Measurements from ENCODE around the gene TBC1D2B. TPM values are rescaled to one million over a fixed set of nuclear protein-coding genes. Genes with fewer than 3 reads are reported as not detected.
"Not testable (repeated sequence)": the region's sequence is repeated elsewhere in the genome, so short reads cannot be mapped to it uniquely, and the experiment has no call there.

Gene TBC1D2B
- total RNA-seq, 1 donor from 2014 or later = 69.3 TPM

DNA sequence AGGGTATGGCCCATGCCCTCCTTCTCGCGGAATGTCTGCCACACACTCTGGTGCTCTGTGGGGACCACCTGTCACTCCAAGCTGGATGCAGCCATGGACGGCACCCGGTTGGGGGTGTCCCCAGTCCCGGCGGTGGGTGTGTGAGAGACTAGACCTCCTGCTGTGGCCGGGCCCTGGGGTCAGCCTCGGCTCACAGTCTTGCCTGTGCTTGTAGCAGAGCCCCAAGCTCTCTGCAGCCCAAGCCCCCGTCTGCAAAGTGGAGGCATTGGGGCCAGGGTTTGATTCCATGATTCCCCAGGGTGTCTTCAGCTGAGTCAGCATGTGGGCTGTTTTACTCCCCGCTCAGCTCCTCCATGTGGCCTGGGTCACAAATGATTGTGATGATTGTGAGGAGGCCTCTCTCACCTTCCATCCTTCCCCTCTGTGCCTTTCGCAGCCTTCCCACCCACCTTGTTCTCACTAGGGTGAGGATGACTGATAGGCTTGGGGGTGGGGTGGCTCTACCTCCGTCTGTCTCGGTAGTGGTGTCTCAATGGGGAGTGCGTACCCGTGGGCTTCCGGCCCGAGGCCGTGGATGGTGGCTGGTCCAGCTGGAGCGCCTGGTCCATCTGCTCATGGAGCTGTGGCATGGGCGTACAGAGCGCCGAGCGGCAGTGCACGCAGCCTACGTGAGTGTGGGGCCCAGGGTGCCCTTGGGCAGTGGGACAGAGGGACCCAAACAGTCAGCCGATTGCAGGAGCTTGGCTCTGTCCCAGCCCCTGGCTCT lies 100.6 kb downstream of the TBC1D2B start:
- DNase-seq (ENCODE audit: extremely low spot score, unreplicated experiment) = peak; percentile 85
- not testable (repeated sequence) for H3K36me3 Mint-ChIP-seq (ENCODE audit: unreplicated experiment); H3K27ac Mint-ChIP-seq (ENCODE audit: unreplicated experiment); H3K9me3 Mint-ChIP-seq (ENCODE audit: unreplicated experiment); H3K27me3 Mint-ChIP-seq (ENCODE audit: unreplicated experiment); H3K4me3 Mint-ChIP-seq (ENCODE audit: unreplicated experiment)
- H3K4me1 Mint-ChIP-seq (ENCODE audit: unreplicated experiment) = peaks cover 17% of the 10 kb centered on the region

DNA sequence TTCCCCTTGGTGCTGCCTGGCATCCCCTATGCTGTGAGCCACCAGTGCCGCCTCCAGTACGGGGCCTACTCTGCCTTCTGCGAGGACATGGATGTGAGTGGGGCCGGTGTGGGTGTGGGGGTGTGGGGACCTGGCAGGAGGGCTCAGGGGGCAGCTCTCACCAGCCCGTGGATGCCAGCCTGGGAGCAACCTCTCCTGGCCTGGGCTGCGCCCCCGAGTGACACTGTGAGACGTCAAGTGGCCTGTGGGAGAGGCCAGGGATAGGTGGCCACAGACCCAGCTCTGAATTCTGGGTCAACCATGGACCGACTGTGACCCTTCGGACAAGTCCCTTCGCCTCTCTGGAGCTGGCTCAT lies 101.4 kb downstream of the TBC1D2B start:
- DNase-seq (ENCODE audit: extremely low spot score, unreplicated experiment); H3K27me3 Mint-ChIP-seq (ENCODE audit: unreplicated experiment); H3K27ac Mint-ChIP-seq (ENCODE audit: unreplicated experiment); H3K36me3 Mint-ChIP-seq (ENCODE audit: unreplicated experiment); H3K4me3 Mint-ChIP-seq (ENCODE audit: unreplicated experiment); H3K9me3 Mint-ChIP-seq (ENCODE audit: unreplicated experiment): not testable (repeated sequence)
- peaks cover 22% of the 10 kb centered on the region for H3K4me1 Mint-ChIP-seq (ENCODE audit: unreplicated experiment)

DNA sequence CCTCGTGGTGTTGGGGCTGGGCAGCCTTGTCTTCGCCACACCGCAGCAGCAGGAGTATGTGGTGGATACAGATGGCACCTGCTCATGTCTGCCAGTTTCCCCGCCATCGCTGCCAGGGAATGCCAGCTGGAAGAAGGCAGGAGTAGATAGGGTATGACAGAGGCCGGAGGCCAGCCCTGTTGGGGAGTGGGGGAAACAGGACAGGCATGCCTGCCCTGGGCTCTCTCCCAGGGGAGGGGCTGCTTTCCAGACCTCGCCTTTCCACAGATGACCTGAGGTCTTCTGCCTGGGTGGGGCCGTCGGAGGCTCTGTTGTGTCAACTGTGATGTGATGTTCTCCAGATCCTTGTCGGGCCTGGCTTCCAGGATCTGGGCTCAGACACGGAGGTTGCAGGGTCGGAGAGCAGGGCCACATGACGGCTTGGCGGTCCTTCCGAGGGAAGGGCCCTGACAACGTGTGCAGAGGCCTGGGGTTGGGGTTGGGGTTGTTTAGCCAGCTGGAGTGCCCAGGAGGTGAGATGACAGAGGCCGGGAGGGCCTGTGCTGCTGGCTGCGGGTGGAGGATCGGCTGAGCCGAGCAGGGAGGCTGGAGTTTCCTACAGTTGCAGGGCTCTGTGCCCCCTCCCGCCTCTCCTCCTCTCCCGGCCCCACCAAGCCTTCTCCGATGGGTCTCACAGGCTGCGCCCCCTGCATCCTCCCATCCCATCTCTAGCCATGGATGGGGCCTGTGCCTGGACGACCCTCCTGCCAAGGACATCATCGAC lies 102.0 kb downstream of the TBC1D2B start:
- H3K36me3 Mint-ChIP-seq (ENCODE audit: unreplicated experiment) = no peaks in the 10 kb centered on the region
- TF ChIP-seq, protein P1, sequence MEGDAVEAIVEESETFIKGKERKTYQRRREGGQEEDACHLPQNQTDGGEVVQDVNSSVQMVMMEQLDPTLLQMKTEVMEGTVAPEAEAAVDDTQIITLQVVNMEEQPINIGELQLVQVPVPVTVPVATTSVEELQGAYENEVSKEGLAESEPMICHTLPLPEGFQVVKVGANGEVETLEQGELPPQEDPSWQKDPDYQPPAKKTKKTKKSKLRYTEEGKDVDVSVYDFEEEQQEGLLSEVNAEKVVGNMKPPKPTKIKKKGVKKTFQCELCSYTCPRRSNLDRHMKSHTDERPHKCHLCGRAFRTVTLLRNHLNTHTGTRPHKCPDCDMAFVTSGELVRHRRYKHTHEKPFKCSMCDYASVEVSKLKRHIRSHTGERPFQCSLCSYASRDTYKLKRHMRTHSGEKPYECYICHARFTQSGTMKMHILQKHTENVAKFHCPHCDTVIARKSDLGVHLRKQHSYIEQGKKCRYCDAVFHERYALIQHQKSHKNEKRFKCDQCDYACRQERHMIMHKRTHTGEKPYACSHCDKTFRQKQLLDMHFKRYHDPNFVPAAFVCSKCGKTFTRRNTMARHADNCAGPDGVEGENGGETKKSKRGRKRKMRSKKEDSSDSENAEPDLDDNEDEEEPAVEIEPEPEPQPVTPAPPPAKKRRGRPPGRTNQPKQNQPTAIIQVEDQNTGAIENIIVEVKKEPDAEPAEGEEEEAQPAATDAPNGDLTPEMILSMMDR (IDR thresholded peaks at IDR 0.05) = no peak
- no peak overlapping the region for H3K27ac Mint-ChIP-seq (ENCODE audit: unreplicated experiment)
- peaks cover 22% of the 10 kb centered on the region for H3K4me1 Mint-ChIP-seq (ENCODE audit: unreplicated experiment)
- no peak for DNase-seq (ENCODE audit: extremely low spot score, unreplicated experiment)
- H3K27me3 Mint-ChIP-seq (ENCODE audit: unreplicated experiment) = no peaks in the 10 kb centered on the region
- no peak overlapping the region for H3K4me3 Mint-ChIP-seq (ENCODE audit: unreplicated experiment)
- no peaks in the 10 kb centered on the region for H3K9me3 Mint-ChIP-seq (ENCODE audit: unreplicated experiment)

DNA sequence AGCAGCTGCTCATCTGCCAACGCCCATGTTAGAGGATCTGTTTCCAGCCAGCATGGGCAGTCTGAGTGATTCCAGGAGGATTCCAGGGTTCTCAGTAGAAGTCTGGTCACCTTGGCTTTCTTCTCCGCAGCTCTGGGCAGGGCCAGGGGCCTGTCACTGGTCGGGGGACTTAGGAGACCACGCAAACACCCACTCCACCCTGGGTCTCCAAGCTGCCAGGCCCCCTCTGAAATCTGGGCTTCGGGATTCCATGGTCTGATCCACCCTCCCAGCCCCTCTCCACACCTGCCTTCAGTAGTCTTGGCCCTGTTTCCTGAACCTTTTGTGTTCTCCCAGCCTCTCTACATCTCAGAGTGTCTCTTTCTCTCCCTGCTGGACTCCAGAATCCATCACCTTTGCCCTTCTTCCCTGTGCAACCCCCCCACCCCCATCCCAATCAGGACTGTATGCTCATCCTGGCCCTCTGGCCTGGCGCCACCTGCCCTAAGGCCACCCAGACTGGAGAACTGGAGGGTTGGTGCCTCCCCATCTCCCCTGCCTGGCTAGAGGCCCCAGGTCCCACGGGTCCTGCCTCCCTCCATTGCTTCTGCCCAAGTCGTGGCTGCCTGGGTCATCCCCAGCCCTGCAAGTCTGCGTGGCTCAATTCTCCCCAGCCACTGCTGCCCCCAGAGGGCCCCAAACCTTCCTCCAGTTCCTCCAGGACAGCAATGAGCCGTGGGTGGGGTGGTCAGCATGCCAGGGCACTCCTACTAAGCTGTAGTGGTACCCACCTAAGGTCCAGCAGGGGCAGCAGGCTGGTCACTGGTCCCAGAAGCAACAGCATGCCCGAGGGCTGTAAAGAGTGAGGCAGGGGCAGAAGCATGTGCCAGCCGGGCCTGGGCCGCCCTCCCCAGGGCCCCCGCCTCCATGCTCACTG lies 102.8 kb downstream of the TBC1D2B start:
- H3K4me1 Mint-ChIP-seq (ENCODE audit: unreplicated experiment) = peaks cover 22% of the 10 kb centered on the region
- H3K4me3 Mint-ChIP-seq (ENCODE audit: unreplicated experiment) = no peak overlapping the region
- no peaks in the 10 kb centered on the region for H3K9me3 Mint-ChIP-seq (ENCODE audit: unreplicated experiment)
- H3K27ac Mint-ChIP-seq (ENCODE audit: unreplicated experiment) = no peak overlapping the region
- H3K36me3 Mint-ChIP-seq (ENCODE audit: unreplicated experiment) = no peaks in the 10 kb centered on the region
- TF ChIP-seq, protein P1 (IDR thresholded peaks at IDR 0.05) = no peak
- DNase-seq (ENCODE audit: extremely low spot score, unreplicated experiment) = no peak
- H3K27me3 Mint-ChIP-seq (ENCODE audit: unreplicated experiment) = no peaks in the 10 kb centered on the region

DNA sequence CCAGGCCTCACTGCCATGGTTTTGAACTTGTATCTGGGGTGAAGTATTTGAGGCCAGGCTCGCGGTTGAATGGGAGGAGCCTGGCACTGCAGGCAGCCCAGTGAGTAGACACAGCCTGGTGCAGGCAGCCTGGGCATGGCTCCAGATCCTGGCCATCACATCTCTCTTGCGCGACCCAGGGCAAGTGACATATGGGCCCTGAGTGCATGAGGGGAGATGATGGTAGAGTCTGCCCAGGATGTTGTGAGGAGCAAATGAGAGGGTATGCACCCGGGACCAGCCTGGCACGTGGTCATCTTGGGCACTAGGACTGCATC lies 103.5 kb downstream of the TBC1D2B start:
- H3K4me1 Mint-ChIP-seq (ENCODE audit: unreplicated experiment) = peaks cover 20% of the 10 kb centered on the region
- no peak overlapping the region for H3K4me3 Mint-ChIP-seq (ENCODE audit: unreplicated experiment)
- no peaks in the 10 kb centered on the region for H3K9me3 Mint-ChIP-seq (ENCODE audit: unreplicated experiment)
- no peaks in the 10 kb centered on the region for H3K27me3 Mint-ChIP-seq (ENCODE audit: unreplicated experiment)
- peaks cover 1% of the 10 kb centered on the region for H3K36me3 Mint-ChIP-seq (ENCODE audit: unreplicated experiment)
- no peak overlapping the region for H3K27ac Mint-ChIP-seq (ENCODE audit: unreplicated experiment)
- TF ChIP-seq, protein P1 (IDR thresholded peaks at IDR 0.05) = no peak
- no peak for DNase-seq (ENCODE audit: extremely low spot score, unreplicated experiment)

DNA sequence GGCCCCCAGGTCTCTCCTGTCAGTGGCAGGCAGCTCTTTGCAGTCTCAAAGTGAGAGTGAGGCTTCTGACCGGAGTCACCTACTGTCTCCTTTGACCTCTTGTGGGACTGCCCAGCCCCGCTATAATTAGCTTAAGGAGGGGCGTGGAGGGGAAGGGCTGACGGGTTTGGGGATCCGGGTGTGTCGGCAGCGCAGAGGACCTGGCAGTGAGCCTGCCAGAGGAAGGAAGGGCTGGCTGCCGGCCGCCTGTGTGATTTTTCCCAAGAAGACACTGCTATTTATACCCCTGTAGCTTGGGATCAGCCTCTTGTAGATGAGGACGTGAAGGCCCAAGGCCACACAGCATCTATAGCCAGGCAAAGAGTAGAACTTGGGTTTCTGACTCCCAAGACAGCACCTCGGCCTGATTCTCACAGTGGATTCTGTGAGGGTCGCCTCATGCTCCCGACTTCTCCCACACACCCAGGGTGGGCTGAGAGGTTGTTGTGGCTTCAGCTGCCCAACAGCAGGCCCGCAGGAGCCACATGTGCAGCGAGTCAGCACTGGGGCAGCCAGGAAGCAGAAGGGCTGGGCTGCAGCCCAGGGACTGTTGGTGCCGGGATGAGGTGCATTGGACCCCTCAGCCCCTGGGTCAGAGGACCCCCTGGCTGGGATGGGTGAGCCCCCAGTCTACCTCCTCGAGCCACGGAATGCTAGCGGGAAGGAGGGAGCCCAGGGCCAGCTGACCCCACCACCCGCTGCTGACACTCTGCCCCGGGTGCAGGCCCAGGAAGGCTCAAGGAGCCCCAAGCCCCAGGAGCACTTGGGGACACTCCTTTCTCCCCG lies 104.0 kb downstream of the TBC1D2B start:
- not testable (repeated sequence) for DNase-seq (ENCODE audit: extremely low spot score, unreplicated experiment); H3K27me3 Mint-ChIP-seq (ENCODE audit: unreplicated experiment); H3K36me3 Mint-ChIP-seq (ENCODE audit: unreplicated experiment); H3K27ac Mint-ChIP-seq (ENCODE audit: unreplicated experiment); H3K9me3 Mint-ChIP-seq (ENCODE audit: unreplicated experiment); H3K4me3 Mint-ChIP-seq (ENCODE audit: unreplicated experiment)
- H3K4me1 Mint-ChIP-seq (ENCODE audit: unreplicated experiment) = peaks cover 20% of the 10 kb centered on the region

DNA sequence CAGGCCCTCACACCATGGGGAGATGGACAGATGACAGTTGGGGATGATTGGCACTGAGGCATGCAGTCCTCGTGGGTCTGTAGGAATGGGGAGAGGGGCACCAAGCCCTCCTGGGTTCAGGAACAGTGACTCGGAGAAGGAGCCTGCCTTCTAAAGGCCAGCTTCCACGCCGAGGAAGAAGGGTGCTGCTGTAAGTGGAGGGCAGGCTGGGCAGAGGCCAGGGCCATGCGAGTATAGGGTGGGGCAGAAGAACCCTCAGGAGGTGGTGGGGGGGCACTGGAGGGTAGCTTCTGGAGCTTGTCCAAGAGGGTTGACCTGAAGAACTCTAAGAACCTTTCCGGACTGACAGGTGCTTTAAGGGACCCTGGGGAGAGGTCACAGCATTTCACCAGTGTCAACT lies 104.8 kb downstream of the TBC1D2B start:
- not testable (repeated sequence) for H3K27me3 Mint-ChIP-seq (ENCODE audit: unreplicated experiment); H3K9me3 Mint-ChIP-seq (ENCODE audit: unreplicated experiment); H3K27ac Mint-ChIP-seq (ENCODE audit: unreplicated experiment); H3K36me3 Mint-ChIP-seq (ENCODE audit: unreplicated experiment); H3K4me3 Mint-ChIP-seq (ENCODE audit: unreplicated experiment); DNase-seq (ENCODE audit: extremely low spot score, unreplicated experiment)
- peaks cover 20% of the 10 kb centered on the region for H3K4me1 Mint-ChIP-seq (ENCODE audit: unreplicated experiment)

DNA sequence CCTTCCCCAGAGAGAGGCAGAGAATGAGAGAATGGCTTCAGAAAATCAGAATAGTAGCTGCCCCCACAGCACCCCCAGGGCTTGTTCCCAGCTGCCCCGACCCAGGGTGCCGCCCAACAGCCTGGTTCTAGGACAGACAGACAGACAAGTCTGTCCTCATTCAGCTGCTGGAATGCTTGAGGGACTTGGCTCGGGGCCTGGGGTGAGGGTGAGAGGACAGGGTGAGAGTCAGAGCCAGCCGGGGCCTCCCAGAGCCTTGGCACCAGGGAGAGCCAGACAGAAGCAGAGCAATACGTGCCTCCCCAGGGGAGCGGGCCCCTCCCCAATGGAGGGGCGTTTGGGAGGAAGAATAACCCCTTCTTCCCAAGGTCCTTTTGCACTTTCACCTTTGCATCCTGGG lies 105.6 kb downstream of the TBC1D2B start:
- H3K4me1 Mint-ChIP-seq (ENCODE audit: unreplicated experiment) = peaks cover 20% of the 10 kb centered on the region
- not testable (repeated sequence) for H3K27ac Mint-ChIP-seq (ENCODE audit: unreplicated experiment); DNase-seq (ENCODE audit: extremely low spot score, unreplicated experiment); H3K27me3 Mint-ChIP-seq (ENCODE audit: unreplicated experiment); H3K4me3 Mint-ChIP-seq (ENCODE audit: unreplicated experiment); H3K36me3 Mint-ChIP-seq (ENCODE audit: unreplicated experiment); H3K9me3 Mint-ChIP-seq (ENCODE audit: unreplicated experiment)
